ENCODE measurements around the gene ZNF215. TPM values are rescaled to one million over a fixed set of nuclear protein-coding genes. Genes with fewer than 3 reads are reported as not detected.

ZNF215 gene
- total and polyA plus RNA-seq, 2 of the 8 experiments (the other 6 are each of a cell fraction or from before 2014, with no cell fraction given) = 6.4 to 17.9 TPM

DNA sequence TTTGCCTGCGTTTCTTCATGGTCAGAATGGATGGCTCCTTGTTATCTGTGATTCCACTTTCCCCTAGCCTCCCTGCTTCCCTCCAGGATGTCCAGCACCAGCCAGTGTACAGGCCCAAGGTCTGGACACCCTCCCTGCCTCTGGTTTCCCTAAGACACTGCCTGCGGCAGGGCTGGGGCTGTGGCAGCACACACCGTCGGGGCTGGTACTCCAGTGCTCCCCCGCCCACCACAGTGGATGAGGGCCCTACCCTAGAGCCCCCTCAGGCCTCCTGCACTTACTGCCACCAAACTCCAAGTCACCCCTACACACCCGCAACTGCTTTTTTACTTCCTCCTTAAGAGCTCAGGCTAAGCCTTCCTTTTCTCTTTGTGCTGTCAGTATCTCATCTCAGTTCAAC, 65.0 kb downstream of the ZNF215 start:
- H3K9ac ChIP-seq (replicated peaks in 1 of 4; ENCODE audit: extremely low read depth in 1 of 4, low read depth in 3 of 4, low read length in 3 of 4) = no peak overlapping the region
- no peaks in the 10 kb centered on the region for H3K36me3 ChIP-seq (ENCODE audit: control insufficient read depth in 2 of 4, insufficient read depth in 4 of 4, low read length in 3 of 4)
- no peak for FAIRE-seq
- H3K14ac ChIP-seq (ENCODE audit: insufficient read length) = no peak overlapping the region
- no peaks in the 10 kb centered on the region for H3K27me3 ChIP-seq (replicated peaks in 1 of 4; ENCODE audit: control insufficient read depth in 3 of 4, extremely low read depth in 1 of 4, insufficient read depth in 3 of 4, low read length in 3 of 4)
- WGBS, 2 experiments (ENCODE audit: extremely low coverage in 1 of 2, insufficient coverage in 1 of 2, insufficient read length in 1 of 2, insufficient replicate concordance in 2 of 2, low coverage in 1 of 2, low lambda C conversion rate in 2 of 2, missing lambda C conversion rate in 1 of 2) = 80% methylated on average over 2 of the region's 6 CpGs; no CpG with 5 or more reads in 1 of the 2 experiments
- POLR2A ChIA-PET (ENCODE audit: partially characterized antibody) = interaction anchor here (1.6 kb wide), 1 partner anchor 64 kb away, joined by 3 read pairs; no protein-coding TSS in a partner anchor
- H3K4me1 ChIP-seq (replicated peaks in 1 of 4; ENCODE audit: control insufficient read depth in 3 of 4, insufficient read depth in 4 of 4, low read length in 3 of 4) = no peaks in the 10 kb centered on the region
- H3K79me1 ChIP-seq (ENCODE audit: low read depth, low read length) = no peaks in the 10 kb centered on the region
- H2BK20ac ChIP-seq (ENCODE audit: low read length) = no peak overlapping the region
- no peak overlapping the region for H2BK15ac ChIP-seq (ENCODE audit: low read length)
- CTCF ChIA-PET (ENCODE audit: partially characterized antibody) = interaction anchor here (0.6 to 5.0 kb wide), 3 partner anchors 61 to 236 kb away, joined by 3 to 22 read pairs (median 8); no protein-coding TSS in a partner anchor
- DNase-seq (ENCODE audit: low read depth in 1 of 2, low spot score in 2 of 2) = no peak
- no peaks in the 10 kb centered on the region for H3K79me2 ChIP-seq (ENCODE audit: control insufficient read depth in 1 of 2, insufficient read depth in 2 of 2, low read length in 2 of 2)
- H2BK5ac ChIP-seq (ENCODE audit: low read depth, low read length) = no peak overlapping the region
- no peak overlapping the region for H3K23ac ChIP-seq (ENCODE audit: insufficient read length)
- H3K4me2 ChIP-seq (ENCODE audit: insufficient read depth in 1 of 2, low read depth in 2 of 2, low read length in 2 of 2) = no peak overlapping the region
- no peak overlapping the region for H2AFZ ChIP-seq (ENCODE audit: low read length)
- no peak overlapping the region for H4K8ac ChIP-seq (ENCODE audit: extremely low read depth, insufficient read depth, low read length)
- H2AK5ac ChIP-seq (ENCODE audit: low read depth, low read length) = no peak overlapping the region
- H2BK12ac ChIP-seq (ENCODE audit: low read depth, low read length) = no peak overlapping the region
- H3K23me2 ChIP-seq (ENCODE audit: low read depth, low read length) = no peaks in the 10 kb centered on the region
- H4K91ac ChIP-seq (replicated peaks; ENCODE audit: insufficient read length, low read length) = no peak overlapping the region
- peaks cover 0 to 3% of the 10 kb centered on the region in 2 experiments for H4K20me1 ChIP-seq (replicated peaks in 1 of 2; ENCODE audit: control insufficient read depth in 1 of 2, insufficient read depth in 2 of 2, low read length in 2 of 2)
- no peak overlapping the region for H2BK120ac ChIP-seq (replicated peaks; ENCODE audit: low read depth, low read length)
- H3K4me3 ChIP-seq (ENCODE audit: extremely low read depth in 1 of 4, insufficient read depth in 2 of 4, low read depth in 3 of 4, low read length in 4 of 4) = no peak overlapping the region
- no peak overlapping the region for H4K5ac ChIP-seq (ENCODE audit: insufficient read length, low read depth, low read length)
- no peak overlapping the region for H3K18ac ChIP-seq (ENCODE audit: extremely low read depth, low read length)
- no peak overlapping the region for H3K27ac ChIP-seq (ENCODE audit: low read depth, low read length)
- no peak overlapping the region for H3K4ac ChIP-seq (replicated peaks; ENCODE audit: insufficient read length, low read depth, low read length)
- H3K56ac ChIP-seq (replicated peaks; ENCODE audit: insufficient read length, low read depth, low read length) = no peak overlapping the region
- no peaks in the 10 kb centered on the region for H3K9me3 ChIP-seq (ENCODE audit: insufficient read depth in 2 of 2, low read depth in 1 of 2, low read length in 1 of 2)
- TF ChIP-seq BCL11A (IDR thresholded peaks at IDR 0.05; ENCODE audit: low read depth in 2 of 2, low read length in 2 of 2) (no peak), EGR1 (IDR thresholded peaks at IDR 0.05; ENCODE audit: borderline replicate concordance, low read depth, low read length) (no peak), TBP (IDR thresholded peaks at IDR 0.05; ENCODE audit: low read depth, low read length) (no peak), SP2 (IDR thresholded peaks at IDR 0.05; ENCODE audit: low read length) (no peak), SP4 (IDR thresholded peaks at IDR 0.05; ENCODE audit: low read length) (no peak), CBX5 (IDR thresholded peaks at IDR 0.05; ENCODE audit: low read depth, low read length) (no peak), SIN3A (conservative IDR thresholded peaks at IDR 0.05 in 1 of 2, IDR thresholded peaks at IDR 0.05 in 1 of 2; ENCODE audit: low read depth in 1 of 2, low read length in 2 of 2) (no peak), GTF2F1 (IDR thresholded peaks at IDR 0.05; ENCODE audit: borderline replicate concordance, low read depth, low read length) (no peak), TAF7 (optimal IDR thresholded peaks at IDR 0.05; ENCODE audit: borderline replicate concordance, low read depth, low read length) (no peak), SAP30 (IDR thresholded peaks at IDR 0.05; ENCODE audit: insufficient read depth, insufficient replicate concordance, low read length) (no peak)
- TF ChIP-seq, protein P1, sequence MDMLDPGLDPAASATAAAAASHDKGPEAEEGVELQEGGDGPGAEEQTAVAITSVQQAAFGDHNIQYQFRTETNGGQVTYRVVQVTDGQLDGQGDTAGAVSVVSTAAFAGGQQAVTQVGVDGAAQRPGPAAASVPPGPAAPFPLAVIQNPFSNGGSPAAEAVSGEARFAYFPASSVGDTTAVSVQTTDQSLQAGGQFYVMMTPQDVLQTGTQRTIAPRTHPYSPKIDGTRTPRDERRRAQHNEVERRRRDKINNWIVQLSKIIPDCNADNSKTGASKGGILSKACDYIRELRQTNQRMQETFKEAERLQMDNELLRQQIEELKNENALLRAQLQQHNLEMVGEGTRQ (IDR thresholded peaks at IDR 0.05; ENCODE audit: low read length) = no peak
- TF ChIP-seq, protein P2, sequence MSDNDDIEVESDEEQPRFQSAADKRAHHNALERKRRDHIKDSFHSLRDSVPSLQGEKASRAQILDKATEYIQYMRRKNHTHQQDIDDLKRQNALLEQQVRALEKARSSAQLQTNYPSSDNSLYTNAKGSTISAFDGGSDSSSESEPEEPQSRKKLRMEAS (IDR thresholded peaks at IDR 0.05) = no peak

Data from H1 (cell line).